GM21360 (cell line): ENCODE results near the gene EIF1AX.

ENCODE experiments used
- ATAC-seq: cut with Tn5 transposase; IDR thresholded peaks from one replicate; pipeline ENCODE4 v1.9.1; 2021; ENCODE audit warnings: mild to moderate bottlenecking, moderate library complexity; ENCODE audit not compliant: unreplicated experiment

EIF1AX gene

GRCh38 chrX:20127440-20127839, 14.2 kb downstream of the EIF1AX start:
- ATAC-seq: peak; percentile 61

GRCh38 chrX:20126833-20127232, 14.8 kb downstream of the EIF1AX start:
- ATAC-seq: peak; percentile 50

- no peak for ATAC-seq
These were observed 16.7 kb downstream of the EIF1AX start for GRCh38 chrX:20124964-20125363.

- ATAC-seq: no peak
These were observed 23.4 kb downstream of the EIF1AX start for GRCh38 chrX:20118065-20118824.

- no peak for ATAC-seq
These were observed 24.9 kb downstream of the EIF1AX start, which contains the start of gene MAP7D2 for GRCh38 chrX:20116577-20117240. Gene MAP7D2 (minus strand): TSS chrX:20116907. CDS start chrX:20116879, 28 bp downstream.

GRCh38 chrX:20116087-20116576, 25.5 kb downstream of the EIF1AX start:
- no peak for ATAC-seq

- no peak for ATAC-seq
These were observed 29.4 kb downstream of the EIF1AX start for GRCh38 chrX:20112022-20112774.

- ATAC-seq: no peak
These were observed 30.4 kb downstream of the EIF1AX start for GRCh38 chrX:20111271-20111670.

GRCh38 chrX:20101934-20102581, 39.6 kb downstream of the EIF1AX start:
- no peak for ATAC-seq

- ATAC-seq: no peak
These were observed 50.1 kb downstream of the EIF1AX start for GRCh38 chrX:20091499-20091898.

GRCh38 chrX:20089845-20090244, 51.8 kb downstream of the EIF1AX start:
- ATAC-seq: no peak

- ATAC-seq: no peak
These were observed 61.4 kb downstream of the EIF1AX start for GRCh38 chrX:20080277-20080676.
